ENCODE measurements around the gene LRG1.

- TF ChIP-seq CTCF (IDR thresholded peaks at IDR 0.05; ENCODE audit: insufficient read depth, low read length) (no peak), POLR2AphosphoS5 (IDR thresholded peaks at IDR 0.05; ENCODE audit: low read depth) (no peak)
Observed at GRCh38 chr19:4539169-4539692, 605 bp downstream of the LRG1 start.
